HEK293T (cell line): ENCODE results near the gene ADGRF5.

Experiments
- BHLHE40 ChIP-seq: fragments of 450-650 bp; IDR thresholded peaks from 2 replicates; pipeline ENCODE4 v1.6.1; 2016; ENCODE audit warnings: mild to moderate bottlenecking, moderate library complexity, borderline replicate concordance
- CTBP1 ChIP-seq: fragments of 450-650 bp; IDR thresholded peaks from 2 replicates; pipeline ENCODE4 v1.6.1; 2016; ENCODE audit warnings: borderline replicate concordance
- FOXK2 ChIP-seq: fragments of 450-650 bp; IDR thresholded peaks from 2 replicates; pipeline ENCODE4 v1.6.1; 2016; ENCODE audit warnings: mild to moderate bottlenecking
- NFRKB ChIP-seq: fragments of 450-650 bp; IDR thresholded peaks from 2 replicates; pipeline ENCODE4 v1.6.1; 2016; ENCODE audit warnings: mild to moderate bottlenecking, moderate library complexity
- PKNOX1 ChIP-seq: fragments of 450-650 bp; IDR thresholded peaks from 2 replicates; pipeline ENCODE4 v1.6.1; 2016
- SP1 ChIP-seq: fragments of 450-650 bp; IDR thresholded peaks from 2 replicates; pipeline ENCODE4 v1.6.1; 2017
- SUZ12 ChIP-seq: fragments of 450-650 bp; IDR thresholded peaks from 2 replicates; pipeline ENCODE4 v1.6.1; 2016; ENCODE audit warnings: mild to moderate bottlenecking
- ZNF384 ChIP-seq: fragments of 450-650 bp; IDR thresholded peaks from 2 replicates; pipeline ENCODE4 v1.6.1; 2016

DNA sequence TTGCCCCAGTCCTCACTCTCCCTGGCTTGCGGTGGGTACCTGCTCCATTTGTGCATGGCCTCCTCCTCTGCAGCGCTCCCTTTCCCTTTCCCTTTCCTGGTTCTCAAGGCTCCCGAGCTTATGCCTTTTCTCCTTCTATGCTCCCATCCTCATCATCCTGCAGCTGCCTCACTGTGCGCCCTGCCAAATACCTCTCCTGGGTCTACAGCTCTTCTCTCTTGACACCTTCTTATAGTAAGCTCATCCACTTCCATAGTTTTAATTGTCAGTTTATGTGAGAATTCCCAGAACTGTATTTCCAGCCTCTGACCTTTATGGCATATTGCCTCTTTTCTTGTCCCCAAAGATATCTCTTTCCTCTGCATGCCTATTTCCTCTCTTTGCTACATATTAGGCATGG lies 5.9 kb downstream of the ADGRF5 start:
- no peak for TF ChIP-seq FOXK2
- no peak for TF ChIP-seq CTBP1
- TF ChIP-seq SUZ12, result no peak
- no peak for TF ChIP-seq BHLHE40
- no peak for TF ChIP-seq PKNOX1
- no peak for TF ChIP-seq SP1
- TF ChIP-seq ZNF384, result no peak
- TF ChIP-seq NFRKB, result no peak
